Esophagus squamous epithelium (tissue), 5 donors: Measurements from ENCODE around the gene CORO2A. TPM values are rescaled to one million over a fixed set of nuclear protein-coding genes. Genes with fewer than 3 reads are reported as not detected.

Experiments used
- DNase-seq: peaks from one replicate; lab custom pipeline; 2025; lab: John Stamatoyannopoulos, UW
- H3K27ac ChIP-seq, 4 donors: fragments of 200-600 bp; sonication (generic); one replicate each; pipeline ENCODE4 v1.5.1; 2016 to 2019; ENCODE audit warnings: mild to moderate bottlenecking in 1 of 4
- H3K27me3 ChIP-seq, 4 donors: fragments of 200-600 bp; sonication (generic); 1 replicate in 3 of 4; 2 replicates in 1 of 4; pipeline versions ENCODE4 v1.5.1 to v1.6.0; 2017 to 2021; ENCODE audit warnings: antibody characterized with exemption in 1 of 4
- H3K36me3 ChIP-seq, 3 donors: fragments of 200-600 bp; sonication (generic); one replicate each; pipeline ENCODE4 v1.5.1; 2016 to 2019
- H3K4me1 ChIP-seq, 3 donors: fragments of 200-600 bp; sonication (generic); one replicate each; pipeline ENCODE4 v1.5.1; 2017 to 2019
- H3K4me3 ChIP-seq, 4 donors: fragments of 200-600 bp; sonication (generic); 1 replicate in 3 of 4; 2 replicates in 1 of 4; pipeline ENCODE4 v1.5.1; 2016 to 2019; ENCODE audit warnings: mild to moderate bottlenecking in 2 of 4, moderate library complexity in 1 of 4
- H3K9me3 ChIP-seq, 3 donors: fragments of 200-600 bp; sonication (generic); one replicate each; pipeline ENCODE4 v1.5.1; 2016 to 2019
- CTCF ChIP-seq, 6 experiments: fragments of 450-650 bp in 4 of 6; fragments of 200-600 bp in 2 of 6; sonication (generic) in 2 of 6; IDR thresholded peaks; one replicate each; pipeline ENCODE4 v1.5.1; 2016 to 2019; ENCODE audit warnings: antibody characterized with exemption in 6 of 6, mild to moderate bottlenecking in 4 of 6, moderate library complexity in 4 of 6
- POLR2A ChIP-seq, 4 donors: fragments of 450-650 bp; IDR thresholded peaks; one replicate each; pipeline ENCODE4 v1.6.1; 2017; ENCODE audit warnings: antibody characterized with exemption in 4 of 4, mild to moderate bottlenecking in 4 of 4, moderate library complexity in 3 of 4
- WGBS, 2 donors: methylation state at CpG; one replicate each; pipeline ENCODE4 v1.1.5; 2018; 5-methylcytosine and 5-hydroxymethylcytosine counted together
- intact Hi-C: fragments of 100-400 bp; cut with DNase I; formaldehyde crosslinking; loops from one replicate; pipeline ENCODE4 v1.15.0; 2022
- total RNA-seq, 4 donors: library from RNA; depleted of rRNA; stranded (reverse); fragments of >200 nt; gene quantifications; one replicate each; pipeline ENCODE4 v1.1.0, GENCODE V29; 2016
- donor health status: DM: yes; HTN: yes; CAD: no.

The CORO2A gene
- total RNA-seq, 4 donors from 2014 or later = 15.6 to 27.6 (median 26.1) TPM

GRCh38 chr9:98159790-98160189 is 32.6 kb downstream of the CORO2A start:
- no peaks in the 10 kb centered on the region for H3K27me3 ChIP-seq
- H3K4me1 ChIP-seq = peaks cover 12 to 77% (median 13%) of the 10 kb centered on the region in 3 donors
- intact Hi-C loops = no loop called here
- H3K27ac ChIP-seq = no peak overlapping the region
- TF ChIP-seq POLR2A (IDR thresholded peaks at IDR 0.05) (no peak), CTCF (IDR thresholded peaks at IDR 0.05) (no peak)
- no peak overlapping the region for H3K4me3 ChIP-seq
- H3K9me3 ChIP-seq = no peaks in the 10 kb centered on the region
- 58 to 64% methylated on average over 4 to 6 of the region's 6 CpGs for WGBS, 2 donors
- no peak for DNase-seq
- H3K36me3 ChIP-seq = peaks cover 0 to 24% (median 0%) of the 10 kb centered on the region in 3 donors

DNA sequence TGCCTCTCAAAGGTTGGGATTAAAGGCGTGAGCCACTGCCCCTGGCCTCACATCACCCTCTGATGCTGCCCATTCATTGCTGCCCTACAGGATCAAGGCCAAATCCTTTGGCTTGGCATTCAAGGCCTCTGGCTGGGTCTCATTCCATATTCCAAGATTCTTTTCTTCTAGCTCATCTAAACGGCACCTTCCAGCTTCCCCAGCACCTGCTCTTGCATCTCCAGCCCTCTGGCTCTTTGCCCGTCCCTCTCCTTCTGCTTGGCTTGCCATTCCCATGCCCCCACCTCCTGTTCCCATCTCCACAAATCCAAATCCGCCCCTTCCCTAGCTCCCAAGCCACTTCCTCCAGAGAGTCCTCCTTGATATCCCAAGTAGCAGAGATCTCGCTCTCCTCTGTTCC is 33.1 kb downstream of the CORO2A start:
- no peak overlapping the region for H3K4me3 ChIP-seq
- H3K9me3 ChIP-seq = no peaks in the 10 kb centered on the region
- H3K36me3 ChIP-seq = peaks cover 0 to 24% (median 0%) of the 10 kb centered on the region in 3 donors
- no peak for TF ChIP-seq CTCF (IDR thresholded peaks at IDR 0.05)
- intact Hi-C loops = no loop called here
- DNase-seq = no peak
- H3K27ac ChIP-seq = no peak overlapping the region
- H3K27me3 ChIP-seq = no peaks in the 10 kb centered on the region
- 70 to 84% methylated on average over 5 of the region's 5 CpGs for WGBS, 2 donors
- peaks cover 11 to 77% (median 13%) of the 10 kb centered on the region in 3 donors for H3K4me1 ChIP-seq

DNA sequence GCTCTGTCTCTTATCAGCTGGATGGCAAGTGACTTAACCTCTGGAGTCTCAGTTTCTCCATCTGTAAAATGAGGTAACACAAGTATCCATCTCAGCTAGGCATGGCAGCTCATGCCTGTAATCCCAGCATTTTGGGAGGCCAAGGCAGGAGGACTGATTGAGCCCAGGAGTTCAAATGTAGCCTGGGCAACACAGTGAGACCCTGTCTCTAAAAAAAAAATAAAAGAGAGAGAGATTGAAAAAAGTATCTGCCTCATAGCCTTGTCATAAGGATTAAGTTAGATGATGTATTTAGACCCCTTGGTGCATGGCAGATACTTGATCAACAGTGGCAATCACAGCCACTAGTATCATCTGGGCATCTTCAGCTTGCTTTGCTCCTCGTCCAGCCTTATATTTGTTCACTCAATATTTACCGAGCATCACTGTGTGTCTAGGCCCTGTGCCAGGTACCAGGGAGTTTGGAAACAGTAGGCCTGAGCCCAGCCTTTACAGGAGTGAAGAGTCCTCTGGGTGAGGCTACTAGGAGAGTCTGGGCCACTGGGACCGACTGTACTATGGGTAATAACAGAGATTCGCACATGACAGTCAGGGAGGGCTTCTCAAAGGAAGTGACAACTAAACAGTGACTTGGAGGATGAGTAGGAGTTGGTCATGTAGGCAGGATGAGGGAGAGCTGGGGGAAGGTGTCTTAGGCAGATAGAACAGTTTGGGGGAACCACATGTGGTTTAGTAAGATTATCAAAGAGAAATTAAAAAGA is 34.2 kb downstream of the CORO2A start:
- Histone ChIP-seq H3K4me3 (no peak overlapping the region), H3K27me3 (no peaks in the 10 kb centered on the region), H3K9me3 (no peaks in the 10 kb centered on the region), H3K4me1 (peaks cover 5 to 69% (median 9%) of the 10 kb centered on the region in 3 donors), H3K36me3 (peaks cover 0 to 24% (median 0%) of the 10 kb centered on the region in 3 donors), H3K27ac (no peak overlapping the region)
- no peak for TF ChIP-seq POLR2A (IDR thresholded peaks at IDR 0.05)
- TF ChIP-seq CTCF (IDR thresholded peaks at IDR 0.05) = no peak
- 43 to 66% methylated on average over 4 of the region's 4 CpGs for WGBS, 2 donors
- intact Hi-C loops = no loop called here
- DNase-seq = no peak

GRCh38 chr9:98157372-98157771 is 35.1 kb downstream of the CORO2A start:
- Histone ChIP-seq H3K4me1 (peaks cover 0 to 60% (median 3%) of the 10 kb centered on the region in 3 donors), H3K27ac (peak overlapping the region in 1 of 4 donors; percentile 16), H3K9me3 (no peaks in the 10 kb centered on the region), H3K27me3 (no peaks in the 10 kb centered on the region), H3K36me3 (peaks cover 0 to 26% (median 0%) of the 10 kb centered on the region in 3 donors), H3K4me3 (no peak overlapping the region)
- no peak for DNase-seq
- WGBS, 2 donors = 71 to 86% methylated on average over 1 to 4 of the region's 10 CpGs
- intact Hi-C loops = no loop called here
- TF ChIP-seq CTCF (IDR thresholded peaks at IDR 0.05) = no peak
- no peak for TF ChIP-seq POLR2A (IDR thresholded peaks at IDR 0.05)

DNA sequence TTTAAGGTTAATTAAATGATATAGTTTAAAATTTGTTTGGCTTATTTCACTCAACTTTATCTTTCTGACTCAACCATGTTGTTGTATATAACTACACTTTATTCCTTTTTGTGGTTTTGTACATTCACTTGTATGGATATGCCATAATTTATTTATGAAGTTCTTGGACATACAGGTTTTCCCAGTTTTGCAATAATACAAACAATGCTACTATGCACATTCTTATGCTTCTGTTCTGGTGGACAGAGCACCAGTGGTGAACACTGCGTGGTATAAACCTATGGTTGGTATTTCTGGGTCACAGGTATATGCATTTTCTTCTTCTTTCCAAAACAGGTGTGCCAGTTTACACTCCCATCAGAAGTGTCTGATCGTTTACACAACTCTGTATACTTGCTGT is 37.8 kb downstream of the CORO2A start:
- no peaks in the 10 kb centered on the region for H3K9me3 ChIP-seq
- H3K4me3 ChIP-seq = no peak overlapping the region
- intact Hi-C loops = no loop called here
- H3K27me3 ChIP-seq = no peaks in the 10 kb centered on the region
- DNase-seq = no peak
- peaks cover 0 to 41% (median 0%) of the 10 kb centered on the region in 3 donors for H3K4me1 ChIP-seq
- TF ChIP-seq POLR2A (IDR thresholded peaks at IDR 0.05) (no peak), CTCF (IDR thresholded peaks at IDR 0.05) (no peak)
- peaks cover 0 to 48% (median 0%) of the 10 kb centered on the region in 3 donors for H3K36me3 ChIP-seq
- H3K27ac ChIP-seq = peak overlapping the region in 2 of 4 donors; percentile 30 to 42
- 68 to 74% methylated on average over 2 of the region's 2 CpGs for WGBS, 2 donors
